ENCODE data around the gene TEX12.

Gene TEX12

DNA sequence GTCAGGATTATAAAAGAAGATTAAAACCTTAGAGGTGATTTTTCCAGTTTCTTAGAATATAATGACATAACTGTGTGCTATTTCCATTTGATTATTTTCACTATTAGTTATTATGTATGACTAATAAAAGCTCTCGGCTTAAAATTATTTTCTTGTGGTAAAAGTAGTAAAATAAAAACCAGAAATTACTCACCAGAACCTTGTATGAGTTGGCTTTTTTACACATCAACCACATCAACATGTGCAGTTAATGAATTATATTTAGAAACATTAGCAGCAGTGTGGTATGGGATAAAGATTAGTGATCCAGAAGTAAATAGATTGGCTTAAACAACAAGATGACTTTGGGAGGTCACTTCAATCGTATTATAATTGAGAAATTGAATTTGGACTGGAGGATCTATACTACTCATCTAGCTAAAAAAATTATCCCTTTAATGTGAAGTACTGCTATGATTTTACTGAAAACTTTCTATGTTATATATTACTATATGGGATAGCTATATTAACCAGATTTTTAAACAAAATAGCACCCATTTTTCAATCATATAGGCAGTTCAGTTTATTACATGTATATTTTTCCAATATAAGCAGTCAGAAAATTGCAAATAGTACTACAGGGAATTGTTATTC lies 5.3 kb downstream of the TEX12 start:
- H3K9ac ChIP-seq (ENCODE audit: low read length), result no peak overlapping the region
- no peak overlapping the region for H3K27ac ChIP-seq (ENCODE audit: low read length)
- no peaks in the 10 kb centered on the region for H3K4me1 ChIP-seq (ENCODE audit: low read length)
- H3K36me3 ChIP-seq (replicated peaks; ENCODE audit: insufficient read depth, low read length), result no peaks in the 10 kb centered on the region
- H3F3A ChIP-seq (ENCODE audit: insufficient read depth, low read length), result no peaks in the 10 kb centered on the region
- H2AFZ ChIP-seq (ENCODE audit: low read length), result no peak overlapping the region
- no peaks in the 10 kb centered on the region for H3K79me2 ChIP-seq (ENCODE audit: low read length)
- H3K9me3 ChIP-seq (replicated peaks; ENCODE audit: insufficient read depth, low read length), result no peaks in the 10 kb centered on the region
- H3K4me2 ChIP-seq (ENCODE audit: low read depth, low read length), result no peak overlapping the region
- no peak for DNase-seq
- H3K27me3 ChIP-seq (replicated peaks; ENCODE audit: insufficient read depth, low read length), result no peaks in the 10 kb centered on the region
- H3K4me3 ChIP-seq (ENCODE audit: low read length), result no peak overlapping the region
- no peaks in the 10 kb centered on the region for H3K9me2 ChIP-seq (replicated peaks; ENCODE audit: insufficient read depth, low read length)
- H4K20me1 ChIP-seq (ENCODE audit: insufficient read depth, low read length), result no peaks in the 10 kb centered on the region
- TF ChIP-seq EZH2phosphoT487 (IDR thresholded peaks at IDR 0.05; ENCODE audit: low read length) (no peak), EZH2 (optimal IDR thresholded peaks at IDR 0.05; ENCODE audit: low read depth, low read length) (no peak)
- TF ChIP-seq, protein P1, sequence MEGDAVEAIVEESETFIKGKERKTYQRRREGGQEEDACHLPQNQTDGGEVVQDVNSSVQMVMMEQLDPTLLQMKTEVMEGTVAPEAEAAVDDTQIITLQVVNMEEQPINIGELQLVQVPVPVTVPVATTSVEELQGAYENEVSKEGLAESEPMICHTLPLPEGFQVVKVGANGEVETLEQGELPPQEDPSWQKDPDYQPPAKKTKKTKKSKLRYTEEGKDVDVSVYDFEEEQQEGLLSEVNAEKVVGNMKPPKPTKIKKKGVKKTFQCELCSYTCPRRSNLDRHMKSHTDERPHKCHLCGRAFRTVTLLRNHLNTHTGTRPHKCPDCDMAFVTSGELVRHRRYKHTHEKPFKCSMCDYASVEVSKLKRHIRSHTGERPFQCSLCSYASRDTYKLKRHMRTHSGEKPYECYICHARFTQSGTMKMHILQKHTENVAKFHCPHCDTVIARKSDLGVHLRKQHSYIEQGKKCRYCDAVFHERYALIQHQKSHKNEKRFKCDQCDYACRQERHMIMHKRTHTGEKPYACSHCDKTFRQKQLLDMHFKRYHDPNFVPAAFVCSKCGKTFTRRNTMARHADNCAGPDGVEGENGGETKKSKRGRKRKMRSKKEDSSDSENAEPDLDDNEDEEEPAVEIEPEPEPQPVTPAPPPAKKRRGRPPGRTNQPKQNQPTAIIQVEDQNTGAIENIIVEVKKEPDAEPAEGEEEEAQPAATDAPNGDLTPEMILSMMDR (IDR thresholded peaks at IDR 0.05; ENCODE audit: low read length), result no peak

DNA sequence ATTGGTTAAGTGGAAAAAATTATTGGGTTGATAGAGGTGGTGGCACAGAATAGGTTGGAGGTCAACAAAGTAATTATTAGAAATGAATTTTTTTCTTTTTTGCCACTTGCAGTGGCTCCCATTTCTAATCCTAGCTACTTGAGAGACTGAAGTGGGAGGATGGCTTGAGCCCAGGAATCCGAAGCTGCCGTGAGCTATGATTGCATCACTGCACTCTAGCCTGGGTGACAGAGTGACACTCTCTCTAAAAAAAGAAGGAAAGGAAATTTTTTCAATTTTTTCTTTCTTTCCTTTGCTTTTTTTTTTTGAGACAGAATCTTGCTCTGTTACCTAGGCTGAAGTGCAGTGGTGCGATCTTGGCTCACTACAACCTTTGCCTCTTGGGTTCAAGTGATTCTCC lies 6.0 kb downstream of the TEX12 start:
- Histone ChIP-seq H3K79me2 (ENCODE audit: low read length) (no peaks in the 10 kb centered on the region), H3K9ac (ENCODE audit: low read length) (no peak overlapping the region), H2AFZ (ENCODE audit: low read length) (no peak overlapping the region), H3F3A (ENCODE audit: insufficient read depth, low read length) (no peaks in the 10 kb centered on the region), H3K36me3 (replicated peaks; ENCODE audit: insufficient read depth, low read length) (no peaks in the 10 kb centered on the region), H3K27me3 (replicated peaks; ENCODE audit: insufficient read depth, low read length) (no peaks in the 10 kb centered on the region), H4K20me1 (ENCODE audit: insufficient read depth, low read length) (no peaks in the 10 kb centered on the region), H3K4me1 (ENCODE audit: low read length) (no peaks in the 10 kb centered on the region), H3K27ac (ENCODE audit: low read length) (no peak overlapping the region), H3K4me2 (ENCODE audit: low read depth, low read length) (no peak overlapping the region), H3K9me2 (replicated peaks; ENCODE audit: insufficient read depth, low read length) (no peaks in the 10 kb centered on the region), H3K4me3 (ENCODE audit: low read length) (no peak overlapping the region), H3K9me3 (replicated peaks; ENCODE audit: insufficient read depth, low read length) (no peaks in the 10 kb centered on the region)
- no peak for TF ChIP-seq EZH2 (optimal IDR thresholded peaks at IDR 0.05; ENCODE audit: low read depth, low read length)
- DNase-seq, result no peak

DNA sequence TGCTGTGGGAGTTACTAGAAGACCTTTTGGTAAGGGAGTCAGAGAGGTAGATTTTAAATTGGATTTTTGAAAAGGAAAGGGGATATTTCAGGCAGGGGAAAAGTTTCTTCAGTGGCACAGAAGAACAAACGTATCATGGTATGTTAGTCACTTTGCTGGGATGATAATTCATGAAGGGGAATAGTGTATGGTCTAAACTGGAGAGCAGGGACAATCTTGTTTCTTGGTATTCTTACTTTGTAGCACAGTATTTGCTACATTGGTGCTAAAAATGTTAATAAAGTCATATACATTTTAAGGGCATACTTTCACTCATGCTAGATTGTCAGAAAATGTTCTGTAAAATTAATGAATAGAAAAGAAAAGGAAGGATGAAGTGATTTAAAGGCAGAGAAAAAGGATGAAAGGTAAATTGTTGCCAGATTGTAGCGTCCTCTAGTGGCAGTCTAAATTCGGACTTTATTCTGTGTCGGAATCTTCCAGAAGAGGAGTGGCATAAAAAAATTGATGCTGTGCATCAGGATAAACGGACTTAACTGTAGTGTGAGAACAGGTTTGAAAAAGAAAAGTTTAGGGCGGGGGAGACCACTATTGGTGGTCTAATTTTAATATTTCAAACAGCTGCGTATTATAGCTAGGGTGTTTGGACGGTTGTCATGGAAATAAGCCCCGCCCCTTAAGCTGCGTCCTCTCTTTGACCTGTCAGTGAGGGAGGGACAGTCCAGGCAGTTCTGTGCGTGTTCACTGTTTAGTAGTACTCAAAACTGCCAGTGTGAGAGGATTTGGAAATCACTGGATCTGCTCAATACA lies 7.8 kb downstream of the TEX12 start, which contains the start of gene BCO2:
TSS of gene BCO2 (plus strand) at position 724 of the 810 bp plus-strand sequence. CDS start 90 bp downstream, outside the sequence.
- H3K4me2 ChIP-seq (ENCODE audit: low read depth, low read length), result no peak within 1 kb of the TSS
- 0 out of 2 replicates have a peak, but pooled peaks cover 4% of the 10 kb centered on the region for H3F3A ChIP-seq (ENCODE audit: insufficient read depth, low read length)
- no peaks in the 10 kb centered on the region for H4K20me1 ChIP-seq (ENCODE audit: insufficient read depth, low read length)
- no peaks in the 10 kb centered on the region for H3K9me2 ChIP-seq (replicated peaks; ENCODE audit: insufficient read depth, low read length)
- no peaks in the 10 kb centered on the region for H3K79me2 ChIP-seq (ENCODE audit: low read length)
- peak; percentile 16 for DNase-seq
- H3K36me3 ChIP-seq (replicated peaks; ENCODE audit: insufficient read depth, low read length), result no peaks in the 10 kb centered on the region
- H3K4me1 ChIP-seq (ENCODE audit: low read length), result peaks cover 15% of the 10 kb centered on the region
- H3K9ac ChIP-seq (ENCODE audit: low read length), result no peak within 1 kb of the TSS
- no peak within 1 kb of the TSS for H2AFZ ChIP-seq (ENCODE audit: low read length)
- no peak within 1 kb of the TSS for H3K4me3 ChIP-seq (ENCODE audit: low read length)
- no peaks in the 10 kb centered on the region for H3K27me3 ChIP-seq (replicated peaks; ENCODE audit: insufficient read depth, low read length)
- no peaks in the 10 kb centered on the region for H3K9me3 ChIP-seq (replicated peaks; ENCODE audit: insufficient read depth, low read length)
- no peak within 1 kb of the TSS for H3K27ac ChIP-seq (ENCODE audit: low read length)
- TF ChIP-seq, protein P1 (IDR thresholded peaks at IDR 0.05; ENCODE audit: low read length), result peak; percentile 71
- TF ChIP-seq EZH2phosphoT487 (IDR thresholded peaks at IDR 0.05; ENCODE audit: low read length), result no peak

DNA sequence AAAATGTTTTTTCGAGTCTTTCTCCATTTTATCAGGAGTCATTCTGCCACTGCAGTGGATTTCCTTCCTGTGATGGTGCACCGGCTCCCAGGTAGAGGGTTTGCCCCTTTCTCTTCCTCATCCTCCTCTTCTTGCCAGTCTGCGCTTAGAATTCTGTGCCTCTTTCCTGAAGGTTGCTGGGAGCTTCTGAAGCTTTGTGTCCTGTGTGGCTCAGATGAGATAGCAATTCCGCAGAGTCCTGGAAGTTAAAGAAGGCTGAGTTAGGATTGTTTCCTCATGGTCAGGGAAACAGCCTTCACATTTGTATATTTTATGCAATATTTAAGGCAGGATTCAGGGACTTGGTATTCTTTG lies 8.4 kb downstream of the TEX12 start:
- Histone ChIP-seq H3K9ac (ENCODE audit: low read length) (no peak overlapping the region), H3K9me2 (replicated peaks; ENCODE audit: insufficient read depth, low read length) (no peaks in the 10 kb centered on the region), H3K27me3 (replicated peaks; ENCODE audit: insufficient read depth, low read length) (no peaks in the 10 kb centered on the region), H3K27ac (ENCODE audit: low read length) (no peak overlapping the region), H2AFZ (ENCODE audit: low read length) (no peak overlapping the region), H3K9me3 (replicated peaks; ENCODE audit: insufficient read depth, low read length) (no peaks in the 10 kb centered on the region), H3F3A (ENCODE audit: insufficient read depth, low read length) (0 out of 2 replicates have a peak, but pooled peaks cover 4% of the 10 kb centered on the region), H3K4me2 (ENCODE audit: low read depth, low read length) (no peak overlapping the region), H3K36me3 (replicated peaks; ENCODE audit: insufficient read depth, low read length) (no peaks in the 10 kb centered on the region), H4K20me1 (ENCODE audit: insufficient read depth, low read length) (no peaks in the 10 kb centered on the region), H3K4me3 (ENCODE audit: low read length) (no peak overlapping the region), H3K4me1 (ENCODE audit: low read length) (peaks cover 16% of the 10 kb centered on the region), H3K79me2 (ENCODE audit: low read length) (no peaks in the 10 kb centered on the region)
- no peak for DNase-seq
- no peak for TF ChIP-seq EZH2phosphoT487 (IDR thresholded peaks at IDR 0.05; ENCODE audit: low read length)
- TF ChIP-seq EZH2 (optimal IDR thresholded peaks at IDR 0.05; ENCODE audit: low read depth, low read length), result no peak
- TF ChIP-seq, protein P1 (IDR thresholded peaks at IDR 0.05; ENCODE audit: low read length), result no peak

Measured in MM.1S (cell line).